SU-DHL-6 (cell line): ENCODE data around the gene VPS29.

Source experiments
- CTCF ChIP-seq: fragments of 200-600 bp; sonication (generic); IDR thresholded peaks from one replicate; pipeline ENCODE4 v1.5.1; 2017; ENCODE audit warnings: antibody characterized with exemption, mild to moderate bottlenecking, low read length, moderate library complexity; ENCODE audit not compliant: insufficient read depth, poor library complexity, severe bottlenecking
- EZH2phosphoT487 ChIP-seq: fragments of 200-600 bp; sonication (generic), shearing (Covaris generic); conservative IDR thresholded peaks from 2 replicates; pipeline ENCODE4 v1.6.1; 2018; ENCODE audit warnings: mild to moderate bottlenecking, antibody characterized with exemption, low read length, moderate library complexity, mixed read lengths

DNA sequence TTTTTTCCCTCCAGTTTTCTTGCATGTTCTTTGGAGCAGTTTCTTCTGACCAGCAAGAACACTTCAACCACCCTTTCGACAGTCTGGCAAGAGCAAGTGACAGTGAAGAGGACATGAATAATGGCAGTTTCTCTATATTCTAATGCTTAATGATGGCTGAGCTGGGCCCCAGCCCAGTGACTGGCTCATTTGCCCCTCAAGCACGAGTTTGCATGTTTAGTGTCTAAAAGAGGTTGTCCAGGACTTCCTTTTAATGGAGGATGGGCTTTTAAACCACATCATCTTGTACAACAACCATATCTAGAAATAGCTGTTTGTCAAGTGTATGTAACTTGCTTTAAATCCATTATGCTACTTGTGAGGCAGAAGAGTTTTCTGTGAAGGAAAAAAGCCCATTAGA, 28.6 kb upstream of the VPS29 start:
- TF ChIP-seq CTCF (no peak), EZH2phosphoT487 (no peak)
